ENCODE data around the gene FBXW7.

DNA sequence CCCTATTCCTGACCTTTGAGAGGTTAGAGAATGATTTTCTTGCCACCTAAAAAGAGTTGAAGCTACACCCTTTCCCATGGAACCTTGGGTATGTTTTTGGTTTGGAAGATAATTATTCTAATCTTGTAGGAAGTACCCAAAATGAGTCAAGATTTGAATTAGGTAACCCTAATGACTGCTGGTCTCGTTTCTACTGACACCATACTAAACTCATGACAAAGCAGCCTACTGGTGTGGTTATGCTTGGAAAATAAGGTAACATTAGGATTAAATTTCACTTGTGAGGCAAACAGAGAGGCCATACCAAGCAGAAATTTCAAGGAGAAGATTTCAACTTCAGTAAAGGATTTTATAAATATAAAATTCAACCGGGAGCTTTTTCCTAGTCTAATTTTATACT, 107.9 kb downstream of the FBXW7 start:
- no peak for TF ChIP-seq SP1 (IDR thresholded peaks at IDR 0.05; ENCODE audit: low read depth, low read length)
- TF ChIP-seq, protein P1, sequence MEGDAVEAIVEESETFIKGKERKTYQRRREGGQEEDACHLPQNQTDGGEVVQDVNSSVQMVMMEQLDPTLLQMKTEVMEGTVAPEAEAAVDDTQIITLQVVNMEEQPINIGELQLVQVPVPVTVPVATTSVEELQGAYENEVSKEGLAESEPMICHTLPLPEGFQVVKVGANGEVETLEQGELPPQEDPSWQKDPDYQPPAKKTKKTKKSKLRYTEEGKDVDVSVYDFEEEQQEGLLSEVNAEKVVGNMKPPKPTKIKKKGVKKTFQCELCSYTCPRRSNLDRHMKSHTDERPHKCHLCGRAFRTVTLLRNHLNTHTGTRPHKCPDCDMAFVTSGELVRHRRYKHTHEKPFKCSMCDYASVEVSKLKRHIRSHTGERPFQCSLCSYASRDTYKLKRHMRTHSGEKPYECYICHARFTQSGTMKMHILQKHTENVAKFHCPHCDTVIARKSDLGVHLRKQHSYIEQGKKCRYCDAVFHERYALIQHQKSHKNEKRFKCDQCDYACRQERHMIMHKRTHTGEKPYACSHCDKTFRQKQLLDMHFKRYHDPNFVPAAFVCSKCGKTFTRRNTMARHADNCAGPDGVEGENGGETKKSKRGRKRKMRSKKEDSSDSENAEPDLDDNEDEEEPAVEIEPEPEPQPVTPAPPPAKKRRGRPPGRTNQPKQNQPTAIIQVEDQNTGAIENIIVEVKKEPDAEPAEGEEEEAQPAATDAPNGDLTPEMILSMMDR (IDR thresholded peaks at IDR 0.05; ENCODE audit: control extremely low read depth in 1 of 3, insufficient read depth in 1 of 3, low read depth in 1 of 3, low read length in 3 of 3) = no peak
- no peak for TF ChIP-seq TCF12 (IDR thresholded peaks at IDR 0.05; ENCODE audit: low read depth, low read length)
